Measurements from ENCODE around the gene ZNF334. TPM values are rescaled to one million over a fixed set of nuclear protein-coding genes. Genes with fewer than 3 reads are reported as not detected.

Gene ZNF334
- total RNA-seq, 1 donor from 2014 or later: 5.4 TPM

- no peaks in the 10 kb centered on the region for H3K9me3 ChIP-seq
- H3K4me1 ChIP-seq: no peaks in the 10 kb centered on the region
- H3K36me3 ChIP-seq: no peaks in the 10 kb centered on the region
- H3K4me3 ChIP-seq: no peak overlapping the region
- no peak for TF ChIP-seq CTCF (IDR thresholded peaks at IDR 0.05)
- no peak for TF ChIP-seq POLR2AphosphoS5 (IDR thresholded peaks at IDR 0.05; ENCODE audit: insufficient read depth in 1 of 2, low read depth in 1 of 2)
- no peak for TF ChIP-seq POLR2A (IDR thresholded peaks at IDR 0.05)
- no peak for DNase-seq (ENCODE audit: extremely low spot score in 2 of 2)
- intact Hi-C loops (cut with DNase I): no loop called here
- no peak overlapping the region for H3K27ac ChIP-seq
- H3K27me3 ChIP-seq: no peaks in the 10 kb centered on the region
Observed at GRCh38 chr20:46548688-46549087, 35.3 kb upstream of the ZNF334 start.

- Histone ChIP-seq H3K4me3 (no peak overlapping the region), H3K4me1 (no peaks in the 10 kb centered on the region), H3K9me3 (no peaks in the 10 kb centered on the region), H3K27ac (no peak overlapping the region), H3K27me3 (no peaks in the 10 kb centered on the region), H3K36me3 (no peaks in the 10 kb centered on the region)
- no peak for DNase-seq (ENCODE audit: extremely low spot score in 2 of 2)
- TF ChIP-seq CTCF (IDR thresholded peaks at IDR 0.05): no peak
- TF ChIP-seq POLR2AphosphoS5 (IDR thresholded peaks at IDR 0.05; ENCODE audit: insufficient read depth in 1 of 2, low read depth in 1 of 2): no peak
- TF ChIP-seq POLR2A (IDR thresholded peaks at IDR 0.05): no peak
- intact Hi-C loops (cut with DNase I): no loop called here
Observed at GRCh38 chr20:46547995-46548394, 34.6 kb upstream of the ZNF334 start.

GRCh38 chr20:46546936-46547335 lies 33.6 kb upstream of the ZNF334 start:
- no peak for DNase-seq (ENCODE audit: extremely low spot score in 2 of 2)
- Histone ChIP-seq H3K4me1 (no peaks in the 10 kb centered on the region), H3K9me3 (no peaks in the 10 kb centered on the region), H3K36me3 (no peaks in the 10 kb centered on the region), H3K4me3 (no peak overlapping the region), H3K27ac (no peak overlapping the region), H3K27me3 (no peaks in the 10 kb centered on the region)
- intact Hi-C loops (cut with DNase I): no loop called here
- TF ChIP-seq CTCF (IDR thresholded peaks at IDR 0.05) (no peak), POLR2AphosphoS5 (IDR thresholded peaks at IDR 0.05; ENCODE audit: insufficient read depth in 1 of 2, low read depth in 1 of 2) (no peak), POLR2A (IDR thresholded peaks at IDR 0.05) (no peak)

GRCh38 chr20:46546298-46546697 lies 32.9 kb upstream of the ZNF334 start:
- no peak for DNase-seq (ENCODE audit: extremely low spot score in 2 of 2)
- Histone ChIP-seq H3K4me1 (no peaks in the 10 kb centered on the region), H3K36me3 (no peaks in the 10 kb centered on the region), H3K27ac (no peak overlapping the region), H3K27me3 (no peaks in the 10 kb centered on the region), H3K9me3 (no peaks in the 10 kb centered on the region), H3K4me3 (no peak overlapping the region)
- TF ChIP-seq CTCF (IDR thresholded peaks at IDR 0.05) (no peak), POLR2AphosphoS5 (IDR thresholded peaks at IDR 0.05; ENCODE audit: insufficient read depth in 1 of 2, low read depth in 1 of 2) (no peak), POLR2A (IDR thresholded peaks at IDR 0.05) (no peak)
- intact Hi-C loops (cut with DNase I): no loop called here

- Histone ChIP-seq H3K4me3 (no peak overlapping the region), H3K27me3 (no peaks in the 10 kb centered on the region), H3K27ac (no peak overlapping the region), H3K36me3 (no peaks in the 10 kb centered on the region), H3K4me1 (no peaks in the 10 kb centered on the region), H3K9me3 (no peaks in the 10 kb centered on the region)
- no peak for DNase-seq (ENCODE audit: extremely low spot score in 2 of 2)
- TF ChIP-seq POLR2A (IDR thresholded peaks at IDR 0.05): no peak
- intact Hi-C loops (cut with DNase I): no loop called here
Observed at GRCh38 chr20:46545827-46546138, 32.4 kb upstream of the ZNF334 start.

Data from vagina (tissue), 2 donors.